KMS-11 (cell line): Measurements from ENCODE around the gene ATP6V1B1.
"Not testable (repeated sequence)": the region's sequence is repeated elsewhere in the genome, so short reads cannot be mapped to it uniquely, and the experiment has no call there.

Source experiments
- H2AFZ ChIP-seq: fragments of 200-600 bp; sonication (generic); 2 replicates; pipeline ENCODE4 v1.6.1; 2016; ENCODE audit warnings: antibody characterized with exemption, mixed run types, low read depth
- H3K27ac ChIP-seq: fragments of 200-600 bp; sonication (generic); 2 replicates; pipeline ENCODE4 v1.6.1; 2016; ENCODE audit warnings: mild to moderate bottlenecking, mixed run types
- H3K27me3 ChIP-seq: fragments of 200-600 bp; sonication (generic); 2 replicates; pipeline ENCODE4 v1.6.1; 2017; ENCODE audit warnings: mild to moderate bottlenecking, low read depth, mixed run types, moderate library complexity; ENCODE audit not compliant: insufficient read depth
- H3K36me3 ChIP-seq: fragments of 200-600 bp; sonication (generic); 2 replicates; pipeline ENCODE4 v1.6.1; 2017; ENCODE audit warnings: mild to moderate bottlenecking, mixed run types; ENCODE audit not compliant: insufficient read depth
- H3K4me1 ChIP-seq: fragments of 200-600 bp; sonication (generic); 2 replicates; pipeline ENCODE4 v1.6.1; 2016; ENCODE audit warnings: mild to moderate bottlenecking, low read depth, mixed run types; ENCODE audit not compliant: poor library complexity, severe bottlenecking
- H3K4me2 ChIP-seq: fragments of 200-600 bp; sonication (generic); 2 replicates; pipeline ENCODE4 v1.7.0; 2016; ENCODE audit warnings: mild to moderate bottlenecking, mixed run types
- H3K4me3 ChIP-seq: fragments of 200-600 bp; sonication (generic); IDR thresholded peaks from 2 replicates; pipeline ENCODE4 v1.6.1; 2017; ENCODE audit warnings: low read depth, low read length, mixed read lengths; ENCODE audit not compliant: insufficient read depth
- H3K79me2 ChIP-seq: fragments of 200-600 bp; sonication (generic); 2 replicates; pipeline ENCODE4 v1.6.1; 2016; ENCODE audit warnings: low read depth, mixed run types; ENCODE audit not compliant: insufficient read depth
- H3K9ac ChIP-seq: fragments of 200-600 bp; sonication (generic); 2 replicates; pipeline ENCODE4 v1.6.1; 2016; ENCODE audit warnings: mild to moderate bottlenecking, mixed run types
- H4K20me1 ChIP-seq: fragments of 200-600 bp; sonication (generic); 2 replicates; pipeline ENCODE4 v1.6.1; 2016; ENCODE audit warnings: mild to moderate bottlenecking, mixed run types; ENCODE audit not compliant: insufficient read depth
- CTCF ChIP-seq: fragments of 200-600 bp; sonication (generic); conservative IDR thresholded peaks from 2 replicates; pipeline ENCODE4 v1.6.1; 2017; ENCODE audit warnings: low read depth, mild to moderate bottlenecking, antibody characterized with exemption, low read length, moderate library complexity, mixed read lengths

ATP6V1B1 gene

GRCh38 chr2:70994699-70995425 is 59.2 kb downstream of the ATP6V1B1 start, which contains the start of gene TEX261:
Gene TEX261, minus strand, starts transcription at chr2:70994873. Its CDS starts 116 bp downstream, at chr2:70994757.
- no peaks in the 10 kb centered on the region for H3K27me3 ChIP-seq
- peaks cover 21% of the 10 kb centered on the region for H3K4me1 ChIP-seq
- H3K36me3 ChIP-seq, result peaks cover 3% of the 10 kb centered on the region; the same call in 1 of the 2 replicates
- peak within 1 kb of the TSS; percentile 86 for H3K4me3 ChIP-seq
- peak within 1 kb of the TSS; percentile 80 for H3K9ac ChIP-seq
- no peaks in the 10 kb centered on the region for H4K20me1 ChIP-seq
- peak within 1 kb of the TSS; percentile 23; the same call in 1 of the 2 replicates for H3K27ac ChIP-seq
- H2AFZ ChIP-seq, result peak within 1 kb of the TSS; percentile 100
- TF ChIP-seq CTCF, result no peak
- peak within 1 kb of the TSS; percentile 81 for H3K4me2 ChIP-seq
- peaks cover 23% of the 10 kb centered on the region for H3K79me2 ChIP-seq

- peak overlapping the region; percentile 86 for H3K4me3 ChIP-seq
- H3K4me1 ChIP-seq, result peaks cover 22% of the 10 kb centered on the region
- H3K36me3 ChIP-seq, result peaks cover 3% of the 10 kb centered on the region; the same call in 1 of the 2 replicates
- TF ChIP-seq CTCF, result peak; percentile 63
- peak overlapping the region; percentile 12; the same call in 1 of the 2 replicates for H3K9ac ChIP-seq
- peaks cover 23% of the 10 kb centered on the region for H3K79me2 ChIP-seq
- H3K27ac ChIP-seq, result no peak overlapping the region
- H4K20me1 ChIP-seq, result no peaks in the 10 kb centered on the region
- H3K27me3 ChIP-seq, result no peaks in the 10 kb centered on the region
- peak overlapping the region; percentile 81 for H3K4me2 ChIP-seq
- H2AFZ ChIP-seq, result peak overlapping the region; percentile 100
Observed at GRCh38 chr2:70995426-70995729, 59.7 kb downstream of the ATP6V1B1 start.

- not testable (repeated sequence) for H3K79me2 ChIP-seq, H3K4me3 ChIP-seq, H3K27ac ChIP-seq, H3K9ac ChIP-seq, H3K4me2 ChIP-seq, H4K20me1 ChIP-seq, H2AFZ ChIP-seq, H3K27me3 ChIP-seq, H3K36me3 ChIP-seq
- H3K4me1 ChIP-seq, result peaks cover 15% of the 10 kb centered on the region
Observed at GRCh38 chr2:70998885-70999284, 63.2 kb downstream of the ATP6V1B1 start.

GRCh38 chr2:70999362-70999761 is 63.7 kb downstream of the ATP6V1B1 start:
- H3K9ac ChIP-seq, result no peak overlapping the region
- no peak overlapping the region for H2AFZ ChIP-seq
- H3K4me1 ChIP-seq, result peaks cover 14% of the 10 kb centered on the region
- H3K4me2 ChIP-seq, result no peak overlapping the region
- H3K4me3 ChIP-seq, result no peak overlapping the region
- H3K36me3 ChIP-seq, result no peaks in the 10 kb centered on the region
- H3K79me2 ChIP-seq, result peaks cover 2% of the 10 kb centered on the region; the same call in 1 of the 2 replicates
- no peaks in the 10 kb centered on the region for H4K20me1 ChIP-seq
- no peak for TF ChIP-seq CTCF
- H3K27ac ChIP-seq, result no peak overlapping the region
- H3K27me3 ChIP-seq, result no peaks in the 10 kb centered on the region

GRCh38 chr2:70999931-71000330 is 64.2 kb downstream of the ATP6V1B1 start:
- not testable (repeated sequence) for H3K4me2 ChIP-seq, H4K20me1 ChIP-seq, H3K9ac ChIP-seq, H3K79me2 ChIP-seq, H3K27ac ChIP-seq, H3K27me3 ChIP-seq, H2AFZ ChIP-seq, H3K36me3 ChIP-seq, H3K4me3 ChIP-seq
- H3K4me1 ChIP-seq, result peaks cover 14% of the 10 kb centered on the region
